ENCODE results near the gene DAPL1. TPM values are rescaled to one million over a fixed set of nuclear protein-coding genes. Genes with fewer than 3 reads are reported as not detected.
A peak's percentile ranks its signal among the peaks of the same experiment; 100 is the strongest.

Gene DAPL1
- total RNA-seq, 1 donor, result not detected

DNA sequence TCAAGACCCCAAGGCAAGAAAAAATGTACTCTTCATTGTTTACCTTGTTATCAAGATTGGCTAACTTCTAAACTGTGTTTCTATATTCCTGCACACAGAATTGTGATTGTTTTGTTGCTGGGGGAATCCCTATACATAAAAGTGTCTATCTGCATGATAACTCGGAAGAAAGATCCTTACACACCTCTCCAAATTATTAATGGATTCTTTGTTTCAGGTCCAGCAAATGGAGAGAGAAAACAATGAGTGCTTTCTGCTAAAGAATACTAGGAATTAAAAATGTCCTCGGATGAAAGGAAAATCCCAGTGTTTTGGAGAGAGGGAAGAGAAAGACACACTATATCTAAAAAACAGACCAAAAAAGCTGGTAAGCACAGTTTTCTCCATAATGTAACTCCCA, 6.2 kb upstream of the DAPL1 start:
- no peak overlapping the region for H3K4me2 ChIP-seq (ENCODE audit: insufficient read depth, low read length)
- H3K4me3 ChIP-seq (ENCODE audit: insufficient read depth, low read length), result no peak overlapping the region
- H3K27ac ChIP-seq (ENCODE audit: low read depth, low read length), result no peak overlapping the region
- H3K36me3 ChIP-seq (ENCODE audit: insufficient read depth, low read length), result no peaks in the 10 kb centered on the region
- TF ChIP-seq, protein P1, sequence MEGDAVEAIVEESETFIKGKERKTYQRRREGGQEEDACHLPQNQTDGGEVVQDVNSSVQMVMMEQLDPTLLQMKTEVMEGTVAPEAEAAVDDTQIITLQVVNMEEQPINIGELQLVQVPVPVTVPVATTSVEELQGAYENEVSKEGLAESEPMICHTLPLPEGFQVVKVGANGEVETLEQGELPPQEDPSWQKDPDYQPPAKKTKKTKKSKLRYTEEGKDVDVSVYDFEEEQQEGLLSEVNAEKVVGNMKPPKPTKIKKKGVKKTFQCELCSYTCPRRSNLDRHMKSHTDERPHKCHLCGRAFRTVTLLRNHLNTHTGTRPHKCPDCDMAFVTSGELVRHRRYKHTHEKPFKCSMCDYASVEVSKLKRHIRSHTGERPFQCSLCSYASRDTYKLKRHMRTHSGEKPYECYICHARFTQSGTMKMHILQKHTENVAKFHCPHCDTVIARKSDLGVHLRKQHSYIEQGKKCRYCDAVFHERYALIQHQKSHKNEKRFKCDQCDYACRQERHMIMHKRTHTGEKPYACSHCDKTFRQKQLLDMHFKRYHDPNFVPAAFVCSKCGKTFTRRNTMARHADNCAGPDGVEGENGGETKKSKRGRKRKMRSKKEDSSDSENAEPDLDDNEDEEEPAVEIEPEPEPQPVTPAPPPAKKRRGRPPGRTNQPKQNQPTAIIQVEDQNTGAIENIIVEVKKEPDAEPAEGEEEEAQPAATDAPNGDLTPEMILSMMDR (IDR thresholded peaks at IDR 0.05; ENCODE audit: extremely low read depth, low read depth, low read length), result no peak
- H3K4me1 ChIP-seq (ENCODE audit: insufficient read depth, low read length), result no peaks in the 10 kb centered on the region
- peaks cover 9% of the 10 kb centered on the region for H3K27me3 ChIP-seq (ENCODE audit: insufficient read depth, low read length)
- no peak overlapping the region for H2AFZ ChIP-seq (ENCODE audit: low read length)
- no peaks in the 10 kb centered on the region for H3K9me3 ChIP-seq (ENCODE audit: low read depth, low read length)
- no peak for DNase-seq (ENCODE audit: insufficient read length, low spot score, missing footprints)
- H4K20me1 ChIP-seq (ENCODE audit: insufficient read depth, low read length), result no peaks in the 10 kb centered on the region
- no peaks in the 10 kb centered on the region for H3K79me2 ChIP-seq (ENCODE audit: insufficient read depth, low read length)

DNA sequence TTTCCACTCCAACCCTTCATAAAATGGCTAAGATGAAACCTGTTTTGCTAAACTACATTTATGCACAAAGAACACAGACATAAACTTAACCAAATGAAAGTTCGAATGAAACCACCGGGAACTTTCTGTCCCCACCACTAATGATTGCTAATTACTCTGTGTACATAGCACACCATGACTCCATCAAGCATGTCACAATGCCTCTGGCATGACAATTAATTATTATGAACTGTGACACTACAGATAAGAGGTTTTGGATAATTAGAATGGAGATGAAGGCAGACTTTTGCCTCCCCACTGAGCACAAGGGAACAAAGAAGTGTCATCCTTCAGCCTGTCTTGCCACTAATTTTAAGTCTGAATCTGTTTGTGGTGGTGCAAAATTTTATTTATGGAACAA, 1.5 kb downstream of the DAPL1 start:
- Histone ChIP-seq H4K20me1 (ENCODE audit: insufficient read depth, low read length) (no peaks in the 10 kb centered on the region), H3K27me3 (ENCODE audit: insufficient read depth, low read length) (peaks cover 44% of the 10 kb centered on the region), H3K79me2 (ENCODE audit: insufficient read depth, low read length) (no peaks in the 10 kb centered on the region), H3K36me3 (ENCODE audit: insufficient read depth, low read length) (no peaks in the 10 kb centered on the region), H3K4me3 (ENCODE audit: insufficient read depth, low read length) (no peak overlapping the region), H3K4me2 (ENCODE audit: insufficient read depth, low read length) (no peak overlapping the region), H3K27ac (ENCODE audit: low read depth, low read length) (no peak overlapping the region), H3K4me1 (ENCODE audit: insufficient read depth, low read length) (peaks cover 11% of the 10 kb centered on the region), H2AFZ (ENCODE audit: low read length) (no peak overlapping the region), H3K9me3 (ENCODE audit: low read depth, low read length) (no peaks in the 10 kb centered on the region)
- TF ChIP-seq, protein P1 (IDR thresholded peaks at IDR 0.05; ENCODE audit: extremely low read depth, low read depth, low read length), result no peak
- DNase-seq (ENCODE audit: insufficient read length, low spot score, missing footprints), result peak; percentile 23

DNA sequence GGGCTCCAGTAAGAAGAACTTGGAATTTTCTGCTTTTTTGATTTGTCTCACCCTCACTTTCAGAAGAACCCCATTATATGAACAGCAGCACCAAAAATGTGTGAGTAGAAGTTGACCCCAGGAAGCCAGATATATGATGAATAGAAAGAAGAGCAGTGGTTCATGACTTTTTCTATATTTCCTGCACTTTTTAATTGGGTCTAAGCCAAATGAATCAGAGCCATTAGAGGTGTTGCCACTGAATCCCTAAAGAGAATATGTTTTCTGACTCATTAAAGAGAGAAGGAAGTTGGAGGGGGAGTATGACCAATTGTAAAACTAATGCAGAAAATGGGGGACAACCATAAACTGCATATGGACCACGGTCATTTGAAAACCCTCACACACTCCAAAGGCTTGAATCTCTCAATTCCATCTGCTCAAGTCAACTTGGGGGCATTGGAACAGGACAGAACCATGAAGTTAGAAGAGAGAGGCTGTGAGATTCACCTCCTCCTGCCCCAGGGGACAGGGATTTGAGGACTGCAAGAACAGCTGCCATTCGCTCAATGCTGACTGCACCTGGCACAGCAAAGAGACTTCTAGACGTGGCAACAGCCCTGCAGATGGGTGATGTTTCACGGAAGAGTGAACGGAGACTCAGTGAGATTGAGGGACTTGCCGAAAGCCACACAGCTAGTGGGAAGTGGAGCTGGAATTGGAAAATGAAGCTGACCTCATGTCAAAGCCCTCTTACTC, 3.0 kb downstream of the DAPL1 start:
- Histone ChIP-seq H2AFZ (ENCODE audit: low read length) (no peak overlapping the region), H3K4me2 (ENCODE audit: insufficient read depth, low read length) (no peak overlapping the region), H3K36me3 (ENCODE audit: insufficient read depth, low read length) (no peaks in the 10 kb centered on the region), H4K20me1 (ENCODE audit: insufficient read depth, low read length) (no peaks in the 10 kb centered on the region), H3K9me3 (ENCODE audit: low read depth, low read length) (no peaks in the 10 kb centered on the region), H3K27ac (ENCODE audit: low read depth, low read length) (no peak overlapping the region), H3K4me1 (ENCODE audit: insufficient read depth, low read length) (peaks cover 11% of the 10 kb centered on the region), H3K27me3 (ENCODE audit: insufficient read depth, low read length) (peaks cover 54% of the 10 kb centered on the region), H3K79me2 (ENCODE audit: insufficient read depth, low read length) (no peaks in the 10 kb centered on the region), H3K4me3 (ENCODE audit: insufficient read depth, low read length) (no peak overlapping the region)
- DNase-seq (ENCODE audit: insufficient read length, low spot score, missing footprints), result peak; percentile 74
- TF ChIP-seq, protein P1 (IDR thresholded peaks at IDR 0.05; ENCODE audit: extremely low read depth, low read depth, low read length), result no peak

DNA sequence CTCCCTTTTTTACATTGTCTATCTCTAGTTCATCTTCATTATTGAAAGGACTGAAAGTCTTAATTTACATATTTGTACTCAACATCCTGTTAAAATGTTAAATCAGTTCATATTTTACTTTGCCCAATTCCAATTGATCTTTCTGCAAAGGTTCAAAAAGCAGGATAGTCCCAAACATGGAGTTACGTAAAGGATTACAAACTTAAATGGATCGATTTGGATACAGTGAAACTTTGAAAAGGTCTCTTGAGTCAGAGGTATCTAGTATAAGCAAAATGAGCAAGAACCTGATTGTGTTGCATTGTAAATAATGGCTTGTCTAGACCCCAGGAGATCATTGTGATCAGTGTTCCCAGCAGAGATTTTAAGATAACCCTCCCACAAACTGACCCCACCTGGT, 4.1 kb downstream of the DAPL1 start:
- no peak overlapping the region for H3K27ac ChIP-seq (ENCODE audit: low read depth, low read length)
- no peak for DNase-seq (ENCODE audit: insufficient read length, low spot score, missing footprints)

More for the DNA sequence above, 4.1 kb downstream of the DAPL1 start:
- no peaks in the 10 kb centered on the region for H3K36me3 ChIP-seq (ENCODE audit: insufficient read depth, low read length)
- TF ChIP-seq, protein P1 (IDR thresholded peaks at IDR 0.05; ENCODE audit: extremely low read depth, low read depth, low read length), result no peak
- H2AFZ ChIP-seq (ENCODE audit: low read length), result no peak overlapping the region
- no peaks in the 10 kb centered on the region for H3K79me2 ChIP-seq (ENCODE audit: insufficient read depth, low read length)
- no peaks in the 10 kb centered on the region for H3K9me3 ChIP-seq (ENCODE audit: low read depth, low read length)
- H3K4me1 ChIP-seq (ENCODE audit: insufficient read depth, low read length), result peaks cover 11% of the 10 kb centered on the region
- no peak overlapping the region for H3K4me2 ChIP-seq (ENCODE audit: insufficient read depth, low read length)
- H3K27me3 ChIP-seq (ENCODE audit: insufficient read depth, low read length), result peaks cover 53% of the 10 kb centered on the region
- no peak overlapping the region for H3K4me3 ChIP-seq (ENCODE audit: insufficient read depth, low read length)
- no peaks in the 10 kb centered on the region for H4K20me1 ChIP-seq (ENCODE audit: insufficient read depth, low read length)
